RWPE1 (cell line): Measurements from ENCODE around the gene C1orf198.

Source experiments
- CTCF ChIA-PET: fragments of 350-600 bp; sonication (Branson Sonifier 250); formaldehyde crosslinking; extraction: SDS; loops from one replicate; lab custom pipeline; 2021; lab: Yijun Ruan, JAX
- POLR2A ChIA-PET: fragments of 400-600 bp; formaldehyde crosslinking; extraction: SDS; loops from one replicate; lab custom pipeline; 2020; ENCODE audit warnings: antibody characterized with exemption; ENCODE audit not compliant: low non-redundant PET; lab: Yijun Ruan, JAX
- DNase-seq: peaks from one replicate; pipeline ENCODE4 v3.0.0; 2012; ENCODE audit warnings: low spot score
- H3K27ac ChIP-seq: fragments of 450-650 bp; 2 replicates; pipeline ENCODE4 v1.5.1; 2017
- CTCF ChIP-seq: fragments of 450-650 bp; conservative IDR thresholded peaks from 2 replicates; pipeline ENCODE4 v1.5.1; 2017; ENCODE audit warnings: low read depth, mild to moderate bottlenecking

Gene C1orf198

GRCh38 chr1:230875370-230875769, 7.0 kb upstream of the C1orf198 start:
- no peak for TF ChIP-seq CTCF
- ChIA-PET CTCF (interaction anchor here (0.7 kb wide), 2 partner anchors 20 to 692 kb away, joined by 3 to 4 read pairs; no protein-coding TSS in a partner anchor), POLR2A (no interaction called here)
- DNase-seq = no peak
- no peak overlapping the region for H3K27ac ChIP-seq

DNA sequence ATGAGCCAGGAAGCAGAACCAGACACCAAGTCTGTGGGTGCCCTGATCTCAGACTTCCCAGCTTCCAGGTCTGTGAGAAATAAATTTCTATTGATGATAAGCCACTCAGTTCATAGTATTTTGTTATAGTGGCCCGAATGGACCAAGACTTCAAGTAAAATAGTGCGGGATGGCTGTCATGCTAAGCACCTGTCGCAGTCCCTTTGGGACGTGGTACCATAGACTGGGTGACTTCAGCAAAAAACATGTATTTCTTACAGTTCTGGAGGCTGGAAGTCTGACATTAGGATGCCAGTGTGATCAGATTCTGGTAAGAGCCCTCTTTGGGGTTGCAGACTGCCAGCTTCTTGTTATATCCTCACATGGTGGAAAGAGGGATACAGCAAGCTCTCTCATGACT, 2.6 kb upstream of the C1orf198 start:
- no peak for DNase-seq
- no peak overlapping the region for H3K27ac ChIP-seq
- CTCF ChIA-PET = interaction anchor here (0.8 kb wide), 1 partner anchor 36 kb away, joined by 5 read pairs; no protein-coding TSS in a partner anchor
- POLR2A ChIA-PET = no interaction called here
- TF ChIP-seq CTCF = no peak

DNA sequence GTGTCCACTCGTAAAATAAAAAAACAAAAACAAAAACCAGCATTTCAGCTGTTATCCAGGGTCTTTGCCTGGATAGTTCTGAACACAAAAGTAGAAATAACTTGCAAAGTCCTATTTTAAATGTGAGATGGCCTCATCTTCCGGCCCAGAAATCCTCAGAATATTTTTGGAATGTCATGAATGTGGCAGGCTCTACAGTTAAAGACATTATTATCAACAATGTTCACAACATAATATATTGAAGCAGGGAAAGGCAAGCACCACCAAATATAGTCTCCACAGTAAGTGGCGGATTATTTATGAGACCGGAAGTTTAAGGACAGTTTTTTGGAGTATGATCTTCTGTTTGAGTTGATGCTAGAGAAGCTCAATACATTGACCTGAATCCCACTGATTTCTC, 1.2 kb upstream of the C1orf198 start:
- ChIA-PET CTCF (no interaction called here), POLR2A (interaction anchor here (0.6 kb wide), 1 partner anchor 341 kb away, joined by 5 read pairs; no protein-coding TSS in a partner anchor)
- DNase-seq = no peak
- TF ChIP-seq CTCF = no peak
- no peak overlapping the region for H3K27ac ChIP-seq

- POLR2A ChIA-PET = interaction anchor here (0.6 kb wide), 1 partner anchor 341 kb away, joined by 5 read pairs; no protein-coding TSS in a partner anchor
- DNase-seq = no peak
- H3K27ac ChIP-seq = peak overlapping the region; percentile 26; the same call in 1 of the 2 replicates
- no peak for TF ChIP-seq CTCF
- CTCF ChIA-PET = no interaction called here
These were observed 540 bp upstream of the C1orf198 start for GRCh38 chr1:230868736-230869385.

DNA sequence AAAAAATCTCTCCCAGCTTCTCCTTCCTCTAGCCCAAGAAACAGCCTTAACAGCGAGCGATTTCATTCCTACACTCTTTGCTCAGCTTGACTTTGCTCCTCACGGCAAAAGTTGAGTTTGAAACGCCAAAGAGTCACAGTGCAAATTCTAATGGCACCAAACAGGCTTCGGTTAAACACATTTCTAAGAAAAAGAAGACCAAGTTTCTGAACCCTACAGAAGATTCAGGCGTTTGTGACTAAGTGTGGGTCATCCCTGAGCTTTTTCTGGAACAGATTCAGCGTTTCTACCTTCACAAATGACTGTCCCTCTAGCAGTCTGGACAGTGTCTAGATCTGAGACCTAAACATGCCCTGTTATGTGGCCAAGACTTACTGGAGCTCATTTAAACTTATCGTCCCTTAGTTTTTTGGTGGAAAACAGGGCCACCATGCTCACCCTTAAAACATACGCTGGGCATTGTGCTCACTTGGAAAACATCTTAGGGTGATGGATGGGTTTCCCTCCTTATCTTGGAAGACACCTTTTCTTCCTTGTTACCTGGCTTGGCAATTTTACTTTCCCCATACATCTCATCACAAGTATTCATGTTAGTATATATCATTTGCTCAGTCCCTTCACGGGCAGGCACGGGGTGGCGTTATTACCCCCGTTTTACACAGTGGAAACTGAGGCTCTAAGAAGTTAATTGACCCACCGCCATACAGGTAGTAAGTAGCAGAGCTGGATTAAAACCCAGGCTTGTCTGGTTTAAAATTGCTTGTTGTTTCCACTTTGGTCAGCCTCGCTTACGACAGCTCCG, 1.0 kb downstream of the C1orf198 start:
- DNase-seq = no peak
- no peak overlapping the region for H3K27ac ChIP-seq
- ChIA-PET POLR2A (interaction anchor here (0.6 kb wide), 1 partner anchor 64 kb away, joined by 4 read pairs; no protein-coding TSS in a partner anchor), CTCF (interaction anchor here (0.6 to 1.2 kb wide), 2 partner anchors 68 to 69 kb away, joined by 3 to 7 read pairs; no protein-coding TSS in a partner anchor)
- TF ChIP-seq CTCF = no peak
